ENCODE data around the gene CMIP.

DNA sequence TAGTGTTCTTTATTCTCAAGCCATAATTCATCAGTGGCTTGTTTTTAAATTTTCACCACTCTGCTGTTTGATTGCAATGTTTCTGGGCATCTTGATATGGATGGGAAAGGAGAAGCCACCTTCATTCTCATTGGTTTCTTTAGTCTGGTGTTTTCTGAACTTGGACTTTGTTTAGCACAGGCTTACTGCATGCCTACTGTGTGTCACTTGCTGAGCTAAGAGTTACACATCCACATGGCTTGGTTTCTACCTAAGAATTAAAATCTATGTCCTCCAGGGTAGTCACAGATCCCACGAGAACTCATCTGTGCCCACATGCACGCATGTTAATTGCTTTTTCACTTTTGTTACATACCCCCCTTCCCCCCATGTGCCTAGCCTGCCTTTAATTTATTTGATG lies 4.6 kb downstream of the CMIP start:
- no peak for TF ChIP-seq YY1 (IDR thresholded peaks at IDR 0.05; ENCODE audit: insufficient read depth, insufficient read length)
- TF ChIP-seq ZNF274 (IDR thresholded peaks at IDR 0.05; ENCODE audit: low read depth, low read length), result no peak

All from NT2/D1 (cell line).